Omental fat pad (tissue), 4 donors: ENCODE results near the gene ORC4. TPM values are rescaled to one million over a fixed set of nuclear protein-coding genes. Genes with fewer than 3 reads are reported as not detected.

Source experiments
- ATAC-seq: fragments of 150-250 bp; one replicate; pipeline ENCODE4 v1.9.1; 2016; ENCODE audit warnings: mild to moderate bottlenecking, moderate library complexity; ENCODE audit not compliant: low FRiP score
- DNase-seq: peaks from one replicate; pipeline ENCODE4 v3.0.0-alpha.2; 2019; ENCODE audit warnings: low spot score
- CTCF ChIP-seq, 3 donors: fragments of 450-650 bp; IDR thresholded peaks; one replicate each; pipeline ENCODE4 v1.5.1; 2016 to 2017; ENCODE audit warnings: antibody characterized with exemption in 3 of 3, mild to moderate bottlenecking in 3 of 3, moderate library complexity in 2 of 3
- total RNA-seq, 4 donors: library from RNA; depleted of rRNA; stranded (reverse); fragments of >200 nt; gene quantifications; one replicate each; pipeline ENCODE4 v1.1.0, GENCODE V29; 2016

Gene ORC4
- total RNA-seq, 4 donors from 2014 or later: 30.1 to 54.5 (median 37.3) TPM

- TF ChIP-seq CTCF (IDR thresholded peaks at IDR 0.05): no peak
- ATAC-seq (no peak), DNase-seq (no peak)
These were observed 96.7 kb downstream of the ORC4 start for GRCh38 chr2:147923846-147924245.

GRCh38 chr2:147917161-147917560 is 103.4 kb downstream of the ORC4 start:
- ATAC-seq (no peak), DNase-seq (no peak)
- no peak for TF ChIP-seq CTCF (IDR thresholded peaks at IDR 0.05)

GRCh38 chr2:147916723-147917122 is 103.8 kb downstream of the ORC4 start:
- no peak for ATAC-seq
- TF ChIP-seq CTCF (IDR thresholded peaks at IDR 0.05): no peak

GRCh38 chr2:147916067-147916466 is 104.5 kb downstream of the ORC4 start:
- no peak for DNase-seq
- no peak for TF ChIP-seq CTCF (IDR thresholded peaks at IDR 0.05)
- no peak for ATAC-seq

More at GRCh38 chr2:147916723-147917122, 103.8 kb downstream of the ORC4 start:
- no peak for DNase-seq

GRCh38 chr2:147913701-147914480 is 106.6 kb downstream of the ORC4 start:
- no peak for TF ChIP-seq CTCF (IDR thresholded peaks at IDR 0.05)
- no peak for DNase-seq
- ATAC-seq: no peak

- no peak for DNase-seq
- peak in 1 of 3 donors; percentile 54 for TF ChIP-seq CTCF (IDR thresholded peaks at IDR 0.05)
- no peak for ATAC-seq
These were observed 109.5 kb downstream of the ORC4 start for GRCh38 chr2:147910990-147911473.

GRCh38 chr2:147909178-147909577 is 111.4 kb downstream of the ORC4 start:
- TF ChIP-seq CTCF (IDR thresholded peaks at IDR 0.05): no peak
- no peak for DNase-seq
- ATAC-seq: no peak
